Measurements from ENCODE around the gene WBP2NL. TPM values are rescaled to one million over a fixed set of nuclear protein-coding genes. Genes with fewer than 3 reads are reported as not detected.

The WBP2NL gene
- polyA plus RNA-seq, 1 donor from 2014 or later: not detected

DNA sequence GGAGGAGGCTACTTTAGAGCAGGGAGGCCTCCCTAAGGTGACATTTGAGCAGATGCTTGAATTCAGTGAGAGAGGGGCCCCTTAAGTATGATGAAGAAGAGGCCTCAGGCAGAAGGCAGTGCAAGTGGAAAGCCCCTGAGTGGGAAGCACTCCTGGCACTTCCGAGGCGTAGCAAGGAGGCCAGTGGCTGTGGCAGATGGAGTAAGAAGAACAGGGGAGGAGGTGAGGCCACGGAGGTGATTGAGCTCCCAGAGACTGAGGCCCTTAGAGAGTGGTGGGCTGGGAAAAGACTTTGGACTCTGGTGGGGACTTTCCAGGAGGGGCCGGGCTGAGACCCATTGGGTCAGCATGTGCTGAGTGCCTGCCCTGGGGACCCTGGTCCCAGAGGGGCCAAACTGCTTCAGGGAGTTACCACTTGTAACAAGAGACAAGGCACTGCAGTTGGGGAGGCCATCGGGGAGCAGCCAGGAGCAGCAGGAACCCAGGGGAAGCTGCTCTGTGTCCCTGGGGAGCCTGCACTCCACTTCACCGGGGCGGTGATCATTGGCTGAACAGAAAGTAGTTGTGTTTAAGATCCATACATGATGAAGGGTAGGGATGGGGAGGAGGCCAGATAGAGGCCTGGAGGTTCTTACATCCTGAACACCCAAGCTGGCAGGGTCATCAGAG lies 49.2 kb upstream of the WBP2NL start:
- Histone ChIP-seq H3K36me3 (ENCODE audit: insufficient read depth, low read length) (no peaks in the 10 kb centered on the region), H3K9ac (ENCODE audit: low read length) (no peak overlapping the region), H3K27me3 (ENCODE audit: insufficient read depth, low read depth, low read length) (no peaks in the 10 kb centered on the region), H2AFZ (ENCODE audit: low read depth, low read length) (no peak overlapping the region), H3K4me3 (ENCODE audit: low read length) (no peak overlapping the region), H3K9me3 (ENCODE audit: low read length) (no peaks in the 10 kb centered on the region), H3K79me2 (replicated peaks; ENCODE audit: insufficient read depth, low read length) (no peaks in the 10 kb centered on the region), H3K4me2 (ENCODE audit: low read length) (no peak overlapping the region), H3F3A (ENCODE audit: insufficient read depth, low read length, poor library complexity, severe bottlenecking) (no peaks in the 10 kb centered on the region), H3K27ac (ENCODE audit: low read length) (no peak overlapping the region), H4K20me1 (ENCODE audit: insufficient read depth) (no peaks in the 10 kb centered on the region), H3K9me2 (ENCODE audit: insufficient read depth, low read length) (no peaks in the 10 kb centered on the region)
- TF ChIP-seq TAF1 (IDR thresholded peaks at IDR 0.05; ENCODE audit: low read depth) (no peak), MXI1 (conservative IDR thresholded peaks at IDR 0.05; ENCODE audit: poor library complexity, severe bottlenecking) (no peak), POLR2AphosphoS5 (IDR thresholded peaks at IDR 0.05) (no peak), EZH2 (IDR thresholded peaks at IDR 0.05; ENCODE audit: borderline replicate concordance, insufficient read depth, low read length, poor library complexity, severe bottlenecking) (no peak), RAD21 (conservative IDR thresholded peaks at IDR 0.05) (no peak), SMC3 (conservative IDR thresholded peaks at IDR 0.05; ENCODE audit: poor library complexity) (no peak), EP300 (conservative IDR thresholded peaks at IDR 0.05; ENCODE audit: poor library complexity, severe bottlenecking) (no peak)
- TF ChIP-seq, protein P1, sequence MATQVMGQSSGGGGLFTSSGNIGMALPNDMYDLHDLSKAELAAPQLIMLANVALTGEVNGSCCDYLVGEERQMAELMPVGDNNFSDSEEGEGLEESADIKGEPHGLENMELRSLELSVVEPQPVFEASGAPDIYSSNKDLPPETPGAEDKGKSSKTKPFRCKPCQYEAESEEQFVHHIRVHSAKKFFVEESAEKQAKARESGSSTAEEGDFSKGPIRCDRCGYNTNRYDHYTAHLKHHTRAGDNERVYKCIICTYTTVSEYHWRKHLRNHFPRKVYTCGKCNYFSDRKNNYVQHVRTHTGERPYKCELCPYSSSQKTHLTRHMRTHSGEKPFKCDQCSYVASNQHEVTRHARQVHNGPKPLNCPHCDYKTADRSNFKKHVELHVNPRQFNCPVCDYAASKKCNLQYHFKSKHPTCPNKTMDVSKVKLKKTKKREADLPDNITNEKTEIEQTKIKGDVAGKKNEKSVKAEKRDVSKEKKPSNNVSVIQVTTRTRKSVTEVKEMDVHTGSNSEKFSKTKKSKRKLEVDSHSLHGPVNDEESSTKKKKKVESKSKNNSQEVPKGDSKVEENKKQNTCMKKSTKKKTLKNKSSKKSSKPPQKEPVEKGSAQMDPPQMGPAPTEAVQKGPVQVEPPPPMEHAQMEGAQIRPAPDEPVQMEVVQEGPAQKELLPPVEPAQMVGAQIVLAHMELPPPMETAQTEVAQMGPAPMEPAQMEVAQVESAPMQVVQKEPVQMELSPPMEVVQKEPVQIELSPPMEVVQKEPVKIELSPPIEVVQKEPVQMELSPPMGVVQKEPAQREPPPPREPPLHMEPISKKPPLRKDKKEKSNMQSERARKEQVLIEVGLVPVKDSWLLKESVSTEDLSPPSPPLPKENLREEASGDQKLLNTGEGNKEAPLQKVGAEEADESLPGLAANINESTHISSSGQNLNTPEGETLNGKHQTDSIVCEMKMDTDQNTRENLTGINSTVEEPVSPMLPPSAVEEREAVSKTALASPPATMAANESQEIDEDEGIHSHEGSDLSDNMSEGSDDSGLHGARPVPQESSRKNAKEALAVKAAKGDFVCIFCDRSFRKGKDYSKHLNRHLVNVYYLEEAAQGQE (IDR thresholded peaks at IDR 0.05; ENCODE audit: borderline replicate concordance): no peak
- TF ChIP-seq, protein P2, sequence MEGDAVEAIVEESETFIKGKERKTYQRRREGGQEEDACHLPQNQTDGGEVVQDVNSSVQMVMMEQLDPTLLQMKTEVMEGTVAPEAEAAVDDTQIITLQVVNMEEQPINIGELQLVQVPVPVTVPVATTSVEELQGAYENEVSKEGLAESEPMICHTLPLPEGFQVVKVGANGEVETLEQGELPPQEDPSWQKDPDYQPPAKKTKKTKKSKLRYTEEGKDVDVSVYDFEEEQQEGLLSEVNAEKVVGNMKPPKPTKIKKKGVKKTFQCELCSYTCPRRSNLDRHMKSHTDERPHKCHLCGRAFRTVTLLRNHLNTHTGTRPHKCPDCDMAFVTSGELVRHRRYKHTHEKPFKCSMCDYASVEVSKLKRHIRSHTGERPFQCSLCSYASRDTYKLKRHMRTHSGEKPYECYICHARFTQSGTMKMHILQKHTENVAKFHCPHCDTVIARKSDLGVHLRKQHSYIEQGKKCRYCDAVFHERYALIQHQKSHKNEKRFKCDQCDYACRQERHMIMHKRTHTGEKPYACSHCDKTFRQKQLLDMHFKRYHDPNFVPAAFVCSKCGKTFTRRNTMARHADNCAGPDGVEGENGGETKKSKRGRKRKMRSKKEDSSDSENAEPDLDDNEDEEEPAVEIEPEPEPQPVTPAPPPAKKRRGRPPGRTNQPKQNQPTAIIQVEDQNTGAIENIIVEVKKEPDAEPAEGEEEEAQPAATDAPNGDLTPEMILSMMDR (IDR thresholded peaks at IDR 0.05; ENCODE audit: poor library complexity, severe bottlenecking): no peak

DNA sequence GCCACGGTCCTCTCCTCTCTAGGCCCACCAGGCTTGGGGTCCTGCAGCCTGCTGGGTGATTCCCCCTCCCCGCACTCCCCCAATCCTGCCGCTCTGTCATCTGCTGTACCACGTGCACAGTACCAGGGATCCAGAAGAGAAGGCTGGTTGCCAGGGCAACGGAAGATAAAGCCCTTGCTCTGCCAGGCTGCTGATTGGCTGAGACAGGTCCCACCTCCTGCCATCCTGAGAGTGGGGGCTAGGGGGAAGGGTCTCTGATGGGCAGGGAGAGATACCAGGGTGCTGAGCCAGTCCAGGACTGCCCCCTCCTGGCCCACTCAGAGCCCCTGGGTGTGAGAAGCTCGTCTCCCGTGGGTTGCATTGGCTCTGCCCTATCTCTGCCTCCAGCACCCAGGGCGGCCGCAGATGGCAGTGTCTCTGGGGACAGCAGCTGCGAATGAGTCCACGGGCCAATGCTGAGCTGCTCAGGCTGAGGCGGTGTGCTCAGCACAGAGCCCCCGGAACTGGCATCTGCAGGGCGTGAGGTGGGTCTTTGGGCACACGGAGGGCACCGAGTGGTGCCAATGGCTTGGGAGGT lies 46.6 kb upstream of the WBP2NL start, which contains the start of gene SMIM45:
Gene SMIM45 (plus strand): TSS at position 253 of the 577 bp plus-strand sequence.
- no peaks in the 10 kb centered on the region for H3K9me3 ChIP-seq (ENCODE audit: low read length)
- no peaks in the 10 kb centered on the region for H3K27me3 ChIP-seq (ENCODE audit: insufficient read depth, low read depth, low read length)
- peak within 1 kb of the TSS; percentile 60 for H3K4me3 ChIP-seq (ENCODE audit: low read length)
- TF ChIP-seq POLR2AphosphoS5 (IDR thresholded peaks at IDR 0.05): peak; percentile 85
- TF ChIP-seq TAF1 (IDR thresholded peaks at IDR 0.05; ENCODE audit: low read depth): peak; percentile 45
- TF ChIP-seq, protein P2 (IDR thresholded peaks at IDR 0.05; ENCODE audit: poor library complexity, severe bottlenecking): peak; percentile 87
- TF ChIP-seq, protein P1 (IDR thresholded peaks at IDR 0.05; ENCODE audit: borderline replicate concordance): peak; percentile 70
- TF ChIP-seq SMC3 (conservative IDR thresholded peaks at IDR 0.05; ENCODE audit: poor library complexity): peak; percentile 80
- TF ChIP-seq RAD21 (conservative IDR thresholded peaks at IDR 0.05): peak; percentile 87
- TF ChIP-seq MXI1 (conservative IDR thresholded peaks at IDR 0.05; ENCODE audit: poor library complexity, severe bottlenecking): peak; percentile 82
- TF ChIP-seq EZH2 (IDR thresholded peaks at IDR 0.05; ENCODE audit: borderline replicate concordance, insufficient read depth, low read length, poor library complexity, severe bottlenecking): no peak
- peak; percentile 81 for TF ChIP-seq EP300 (conservative IDR thresholded peaks at IDR 0.05; ENCODE audit: poor library complexity, severe bottlenecking)
- H3K9ac ChIP-seq (ENCODE audit: low read length): peak within 1 kb of the TSS; percentile 73
- no peaks in the 10 kb centered on the region for H3F3A ChIP-seq (ENCODE audit: insufficient read depth, low read length, poor library complexity, severe bottlenecking)
- no peaks in the 10 kb centered on the region for H3K9me2 ChIP-seq (ENCODE audit: insufficient read depth, low read length)
- H3K4me2 ChIP-seq (ENCODE audit: low read length): peak within 1 kb of the TSS; percentile 79
- H4K20me1 ChIP-seq (ENCODE audit: insufficient read depth): no peaks in the 10 kb centered on the region
- no peaks in the 10 kb centered on the region for H3K36me3 ChIP-seq (ENCODE audit: insufficient read depth, low read length)
- H2AFZ ChIP-seq (ENCODE audit: low read depth, low read length): peak within 1 kb of the TSS; percentile 66
- no peaks in the 10 kb centered on the region for H3K79me2 ChIP-seq (replicated peaks; ENCODE audit: insufficient read depth, low read length)
- peak within 1 kb of the TSS; percentile 97 for H3K27ac ChIP-seq (ENCODE audit: low read length)
